B cell (primary cell): ENCODE measurements around the gene KRTAP2-4.

Source experiments
- CTCF ChIP-seq: fragments of 200-600 bp; IDR thresholded peaks from one replicate; pipeline ENCODE4 v1.8.0; 2022; ENCODE audit warnings: antibody characterized with exemption, mild to moderate bottlenecking
- EZH2 ChIP-seq: IDR thresholded peaks from 2 replicates; pipeline ENCODE4 v1.6.1; 2012; ENCODE audit warnings: borderline replicate concordance, low read depth, mild to moderate bottlenecking, moderate library complexity, low read length; ENCODE audit not compliant: insufficient read depth, poor library complexity, severe bottlenecking

- TF ChIP-seq CTCF (no peak), EZH2 (no peak)
Observed at GRCh38 chr17:41064301-41064700, 1.4 kb downstream of the KRTAP2-4 start.
